D721Med (cell line): ENCODE measurements around the gene CA10.

Experiments
- DNase-seq: peaks from one replicate; pipeline ENCODE4 v3.0.0; 2011; ENCODE audit warnings: low spot score; ENCODE audit not compliant: insufficient read length
- FAIRE-seq: peaks from 2 replicates; lab custom pipeline; 2011; peaks lifted over from hg19 to GRCh38; lab: Jason Lieb, UNC
- CTCF ChIP-seq: IDR thresholded peaks from 2 replicates; pipeline ENCODE4 v1.5.1; 2012; ENCODE audit warnings: mild to moderate bottlenecking, control low read depth; ENCODE audit not compliant: insufficient read depth; ENCODE audit errors: missing control alignments

The CA10 gene

DNA sequence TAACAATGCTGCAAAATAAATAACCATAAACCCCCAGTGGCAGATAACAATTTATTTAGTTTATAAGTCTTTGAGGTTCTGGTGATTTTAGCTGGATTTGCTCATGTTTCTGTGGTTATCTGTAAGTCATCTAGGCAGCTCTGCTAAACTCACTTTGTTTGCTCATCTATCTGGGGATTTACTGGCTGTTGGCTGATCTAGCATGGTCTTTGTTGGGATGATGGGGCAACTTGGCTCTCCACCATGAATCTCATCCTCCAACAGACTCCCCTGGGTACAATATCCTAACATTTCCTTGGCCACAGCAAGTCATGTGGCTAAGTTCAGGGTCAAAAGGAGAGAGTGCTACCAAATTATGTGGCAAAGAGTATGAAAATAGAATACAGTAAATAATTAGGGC is 359.3 kb downstream of the CA10 start:
- no peak for TF ChIP-seq CTCF
- no peak for FAIRE-seq
- no peak for DNase-seq

- no peak for FAIRE-seq
- no peak for DNase-seq
- TF ChIP-seq CTCF, result no peak
Observed at GRCh38 chr17:51797150-51797549, 361.4 kb downstream of the CA10 start.

DNA sequence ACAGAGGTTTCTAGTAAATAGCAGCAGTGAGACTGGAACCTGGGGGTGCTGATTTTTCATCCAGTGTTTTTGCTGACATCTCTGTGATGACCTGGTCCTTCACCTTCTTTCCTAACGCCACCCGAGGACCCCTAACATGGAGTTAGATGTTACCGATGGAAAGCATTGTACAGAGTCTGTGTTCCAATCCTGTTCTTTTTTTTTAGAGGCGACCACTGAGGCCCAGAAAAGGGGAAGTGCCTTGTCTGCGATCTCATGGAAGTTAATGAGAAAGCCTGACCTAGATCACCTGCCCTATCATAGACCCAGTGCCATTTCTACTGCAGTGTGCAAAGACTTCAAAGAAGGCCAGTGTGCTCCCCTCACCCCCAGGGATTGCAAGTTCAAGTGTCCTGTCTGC is 362.5 kb downstream of the CA10 start:
- FAIRE-seq, result no peak
- no peak for DNase-seq
- TF ChIP-seq CTCF, result no peak

GRCh38 chr17:51795401-51795800 is 363.1 kb downstream of the CA10 start:
- FAIRE-seq (no peak), DNase-seq (no peak)
- TF ChIP-seq CTCF, result no peak

DNA sequence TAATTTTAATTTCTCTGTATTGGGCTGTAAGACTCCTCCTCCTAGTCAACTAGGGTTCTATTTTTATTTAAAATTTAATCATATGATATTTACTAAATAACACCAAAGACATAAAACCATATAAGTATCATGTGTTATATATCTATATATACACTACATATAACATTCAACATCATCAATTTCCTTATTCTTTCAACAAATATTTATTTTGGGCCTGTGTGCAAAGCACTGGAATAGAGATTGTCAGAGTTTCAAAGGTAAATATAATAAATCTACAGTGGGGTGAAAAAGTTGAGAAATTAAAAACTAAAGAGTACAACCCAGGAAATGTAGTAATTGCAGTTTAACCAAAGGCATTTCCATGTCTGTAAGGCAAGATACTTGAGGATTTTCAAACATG is 364.0 kb downstream of the CA10 start:
- TF ChIP-seq CTCF, result no peak
- DNase-seq, result no peak
- no peak for FAIRE-seq

- no peak for DNase-seq
- no peak for TF ChIP-seq CTCF
- no peak for FAIRE-seq
Observed at GRCh38 chr17:51793686-51794085, 364.8 kb downstream of the CA10 start.

- DNase-seq, result no peak
- FAIRE-seq, result no peak
- TF ChIP-seq CTCF, result no peak
Observed at GRCh38 chr17:51778842-51779241, 379.7 kb downstream of the CA10 start.
